ENCODE results near the gene PCSK2.

- TF ChIP-seq, protein P1, sequence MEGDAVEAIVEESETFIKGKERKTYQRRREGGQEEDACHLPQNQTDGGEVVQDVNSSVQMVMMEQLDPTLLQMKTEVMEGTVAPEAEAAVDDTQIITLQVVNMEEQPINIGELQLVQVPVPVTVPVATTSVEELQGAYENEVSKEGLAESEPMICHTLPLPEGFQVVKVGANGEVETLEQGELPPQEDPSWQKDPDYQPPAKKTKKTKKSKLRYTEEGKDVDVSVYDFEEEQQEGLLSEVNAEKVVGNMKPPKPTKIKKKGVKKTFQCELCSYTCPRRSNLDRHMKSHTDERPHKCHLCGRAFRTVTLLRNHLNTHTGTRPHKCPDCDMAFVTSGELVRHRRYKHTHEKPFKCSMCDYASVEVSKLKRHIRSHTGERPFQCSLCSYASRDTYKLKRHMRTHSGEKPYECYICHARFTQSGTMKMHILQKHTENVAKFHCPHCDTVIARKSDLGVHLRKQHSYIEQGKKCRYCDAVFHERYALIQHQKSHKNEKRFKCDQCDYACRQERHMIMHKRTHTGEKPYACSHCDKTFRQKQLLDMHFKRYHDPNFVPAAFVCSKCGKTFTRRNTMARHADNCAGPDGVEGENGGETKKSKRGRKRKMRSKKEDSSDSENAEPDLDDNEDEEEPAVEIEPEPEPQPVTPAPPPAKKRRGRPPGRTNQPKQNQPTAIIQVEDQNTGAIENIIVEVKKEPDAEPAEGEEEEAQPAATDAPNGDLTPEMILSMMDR (IDR thresholded peaks at IDR 0.05 in 8 of 11, conservative IDR thresholded peaks at IDR 0.05 in 3 of 11), result no peak
- TF ChIP-seq POLR2AphosphoS5 (IDR thresholded peaks at IDR 0.05), result no peak
These were observed 87.4 kb downstream of the PCSK2 start for GRCh38 chr20:17314264-17314663.

Data from spleen (tissue), 7 donors.